Aorta (tissue), 5 donors: Measurements from ENCODE around the gene KNCN. TPM values are rescaled to one million over a fixed set of nuclear protein-coding genes. Genes with fewer than 3 reads are reported as not detected.

Source experiments
- ATAC-seq: fragments of 200-7000 bp; cut with Tn5 transposase; one replicate; pipeline ENCODE4 v1.9.1; 2022; ENCODE audit warnings: moderate library complexity; ENCODE audit not compliant: low FRiP score
- DNase-seq, 2 donors: peaks; one replicate each; pipeline ENCODE4 v3.0.0-alpha.2; 2020
- H3K27ac ChIP-seq, 2 donors: one replicate each; pipeline ENCODE4 v1.5.1; 2013; ENCODE audit warnings: low read length in 2 of 2, mild to moderate bottlenecking in 2 of 2, moderate library complexity in 2 of 2, control low read depth in 1 of 2, inconsistent platforms in 1 of 2, low read depth in 1 of 2
- H3K27me3 ChIP-seq, 2 donors: one replicate each; pipeline ENCODE4 v1.6.1; 2013; ENCODE audit warnings: control low read depth in 1 of 2, low read length in 1 of 2, mild to moderate bottlenecking in 1 of 2, moderate library complexity in 1 of 2; ENCODE audit not compliant: insufficient read depth in 2 of 2, control insufficient read depth in 1 of 2
- H3K36me3 ChIP-seq, 2 donors: one replicate each; pipeline ENCODE4 v1.6.1; 2013; ENCODE audit warnings: control low read depth in 1 of 2, low read length in 1 of 2, mild to moderate bottlenecking in 1 of 2; ENCODE audit not compliant: insufficient read depth in 2 of 2, control insufficient read depth in 1 of 2
- H3K4me1 ChIP-seq, 2 donors: one replicate each; pipeline ENCODE4 v1.6.1; 2013; ENCODE audit warnings: low read length in 2 of 2, control low read depth in 1 of 2, mild to moderate bottlenecking in 1 of 2, moderate library complexity in 1 of 2; ENCODE audit not compliant: insufficient read depth in 2 of 2, control insufficient read depth in 1 of 2
- H3K4me3 ChIP-seq, 2 donors: one replicate each; pipeline ENCODE4 v1.5.1; 2013; ENCODE audit warnings: low read length in 2 of 2, control low read depth in 1 of 2, mild to moderate bottlenecking in 1 of 2
- H3K9me3 ChIP-seq: one replicate; pipeline ENCODE4 v1.6.1; 2013; ENCODE audit warnings: mild to moderate bottlenecking, low read length; ENCODE audit not compliant: control insufficient read depth
- WGBS, 2 donors: extraction: QIAGEN DNeasy Blood & Tissue Kit; methylation state at CpG; one replicate each; pipeline ENCODE4 v1.1.7; 2013; 5-methylcytosine and 5-hydroxymethylcytosine counted together
- intact Hi-C, 2 donors: fragments of 100-400 bp; cut with DNase I; formaldehyde crosslinking; loops; one replicate each; pipeline versions ENCODE4 v1.14.2 to v1.15.0; 2022
- polyA plus RNA-seq, 2 donors: library from polyadenylated mRNA; stranded (reverse); fragments of 200-250 nt; gene quantifications; one replicate each; pipeline ENCODE4 v1.2.3, GENCODE V29; 2013
- total RNA-seq, 2 donors: library from RNA; stranded (reverse); fragmentation: NEBNext Ultra II Directional; extraction: Animal tissue kit (Norgen Biotek cat#: 25700); gene quantifications; one replicate each; pipeline ENCODE4 v1.2.1, GENCODE V29; 2021
- donor health status: healthy with polysubstance abuse.
- donor health status: Bipolar disorder and iron deficiency.
- donor health status: DM: no; HTN: no; CAD: no.
- donor health status: DM: no; HTN: no; CAD: no.
- donor health status: DM: yes; HTN: yes; CAD: no.

The KNCN gene
- total and polyA plus RNA-seq, 4 donors = 0.15 TPM; not detected in 3

DNA sequence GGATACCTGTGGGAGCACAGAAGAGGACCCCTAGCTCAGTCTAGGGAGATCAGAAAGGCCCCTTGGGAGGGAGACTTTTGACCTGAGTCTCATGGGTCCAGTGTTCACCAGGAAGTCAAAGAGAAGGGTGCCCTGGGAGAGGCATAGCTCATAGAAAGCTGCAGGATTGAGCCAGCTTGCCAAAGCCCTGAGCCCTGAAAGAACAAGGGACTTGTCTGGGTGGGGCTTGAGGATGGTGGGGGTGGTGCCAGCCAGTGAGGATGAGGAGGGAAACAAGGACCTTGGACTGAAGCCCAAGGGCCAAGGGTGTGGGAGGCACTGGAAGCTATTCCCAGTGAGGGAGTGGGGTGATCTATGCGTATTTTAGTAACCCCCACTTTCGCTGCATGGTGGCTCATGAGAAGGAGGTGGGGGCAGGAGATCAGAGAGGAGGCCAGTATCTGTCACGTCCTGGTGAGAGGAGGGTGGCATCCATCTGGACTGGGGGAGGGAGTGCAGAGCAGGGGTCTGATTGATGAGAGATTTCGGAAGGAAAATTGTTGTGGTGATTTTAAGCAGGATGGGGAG, 33.4 kb downstream of the KNCN start:
- no peaks in the 10 kb centered on the region for H3K27me3 ChIP-seq
- no peak overlapping the region for H3K27ac ChIP-seq
- H3K4me1 ChIP-seq = no peaks in the 10 kb centered on the region
- intact Hi-C loops = no loop called here
- H3K4me3 ChIP-seq = no peak overlapping the region
- 72 to 73% methylated on average over 4 of the region's 4 CpGs for WGBS, 2 donors
- H3K36me3 ChIP-seq = no peaks in the 10 kb centered on the region
- DNase-seq = no peak
- ATAC-seq = no peak
- no peaks in the 10 kb centered on the region for H3K9me3 ChIP-seq

DNA sequence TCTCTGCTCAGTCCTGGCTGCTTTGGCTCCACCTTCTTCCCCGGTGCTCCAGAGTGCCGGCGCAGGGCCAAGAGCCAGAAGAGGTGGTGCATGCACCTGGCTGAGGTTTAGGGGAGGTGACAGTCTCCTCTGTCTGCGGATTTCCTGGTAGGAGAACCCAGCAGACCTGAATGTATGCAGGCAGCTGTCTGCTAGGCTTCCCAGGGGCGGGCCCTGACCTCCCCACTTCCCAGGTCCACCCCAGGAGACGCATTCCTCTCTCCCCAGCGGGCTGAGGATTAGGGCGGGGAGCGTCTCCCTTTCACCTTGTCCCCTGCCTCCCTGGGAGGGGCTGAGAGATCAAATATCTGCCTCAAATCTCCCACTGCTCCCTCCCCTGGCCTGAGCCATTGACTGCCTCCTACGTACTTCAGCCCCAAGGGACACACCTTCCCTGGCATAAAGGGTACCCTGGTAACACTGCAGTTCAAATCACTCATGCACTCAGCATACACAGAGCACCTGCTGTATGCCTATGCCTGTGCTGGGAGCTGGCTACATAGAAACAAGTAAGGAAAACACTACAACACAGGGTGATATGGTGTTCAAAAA, 34.3 kb downstream of the KNCN start:
- no peak overlapping the region for H3K4me3 ChIP-seq
- peak in 1 of 2 donors; percentile 63 for DNase-seq
- no peaks in the 10 kb centered on the region for H3K27me3 ChIP-seq
- 28 to 35% methylated on average over 10 of the region's 10 CpGs for whole genome bisulfite sequencing, 2 donors
- intact Hi-C loops = no loop called here
- no peak overlapping the region for H3K27ac ChIP-seq
- no peaks in the 10 kb centered on the region for H3K4me1 ChIP-seq
- ATAC-seq = no peak
- no peaks in the 10 kb centered on the region for H3K36me3 ChIP-seq
- H3K9me3 ChIP-seq = no peaks in the 10 kb centered on the region

DNA sequence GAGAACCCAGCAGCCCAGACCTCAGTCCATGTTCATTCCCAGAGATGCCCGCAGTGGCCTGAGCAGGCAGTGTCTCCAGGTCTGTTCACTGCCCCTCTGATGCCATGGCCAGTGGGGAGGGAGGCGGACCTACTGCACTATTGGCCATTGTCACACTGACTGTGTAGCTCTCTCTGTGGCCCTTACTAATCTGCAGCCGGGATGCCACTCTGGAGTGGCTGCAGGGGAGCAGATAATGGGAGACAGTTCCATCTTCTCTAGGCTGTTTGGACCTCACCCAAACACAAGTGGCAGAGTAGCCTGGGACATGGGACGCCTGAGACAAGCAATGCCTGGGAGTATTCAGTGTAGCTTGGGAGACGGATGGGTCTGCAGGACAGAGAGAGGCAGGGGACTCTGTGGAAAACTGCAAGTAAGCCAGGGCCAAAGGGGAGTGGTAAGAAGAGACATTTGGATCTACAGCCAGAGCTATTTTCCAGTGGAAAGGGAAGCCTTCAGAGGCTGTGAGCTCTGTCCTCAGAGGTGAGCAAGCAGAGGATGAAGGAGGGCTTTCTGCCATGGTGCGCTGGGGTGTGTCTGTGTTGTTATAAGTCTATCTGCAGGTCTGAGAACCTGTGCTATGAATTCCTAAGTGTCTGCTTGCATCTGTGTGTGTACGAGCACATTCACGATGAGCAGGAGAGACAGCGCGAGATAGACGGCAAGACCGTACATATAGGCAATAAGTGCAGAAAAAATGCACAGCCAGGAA, 35.1 kb downstream of the KNCN start:
- Histone ChIP-seq H3K36me3 (no peaks in the 10 kb centered on the region), H3K4me1 (no peaks in the 10 kb centered on the region), H3K27me3 (no peaks in the 10 kb centered on the region), H3K4me3 (no peak overlapping the region), H3K27ac (no peak overlapping the region), H3K9me3 (no peaks in the 10 kb centered on the region)
- intact Hi-C loops = no loop called here
- ATAC-seq (no peak), DNase-seq (peak in 1 of 2 donors; percentile 60)
- WGBS, 2 donors = 72 to 76% methylated on average over 12 of the region's 12 CpGs

- ATAC-seq (no peak), DNase-seq (peak in 1 of 2 donors; percentile 52)
- Histone ChIP-seq H3K36me3 (no peaks in the 10 kb centered on the region), H3K27ac (no peak overlapping the region), H3K27me3 (no peaks in the 10 kb centered on the region), H3K9me3 (no peaks in the 10 kb centered on the region), H3K4me3 (no peak overlapping the region), H3K4me1 (no peaks in the 10 kb centered on the region)
- 93 to 98% methylated on average over 6 of the region's 6 CpGs for WGBS, 2 donors
- intact Hi-C loops = no loop called here
These were observed 35.9 kb downstream of the KNCN start for GRCh38 chr1:46515576-46515975.

- H3K36me3 ChIP-seq = no peaks in the 10 kb centered on the region
- H3K27ac ChIP-seq = no peak overlapping the region
- 72 to 79% methylated on average over 5 of the region's 5 CpGs for WGBS, 2 donors
- no peaks in the 10 kb centered on the region for H3K4me1 ChIP-seq
- DNase-seq = peak in 1 of 2 donors; percentile 30
- no peaks in the 10 kb centered on the region for H3K9me3 ChIP-seq
- no peak overlapping the region for H3K4me3 ChIP-seq
- no peak for ATAC-seq
- no peaks in the 10 kb centered on the region for H3K27me3 ChIP-seq
- intact Hi-C loops = no loop called here
These were observed 37.9 kb downstream of the KNCN start for GRCh38 chr1:46513536-46513935.

- DNase-seq = peak in 1 of 2 donors; percentile 44
- Histone ChIP-seq H3K9me3 (no peaks in the 10 kb centered on the region), H3K27ac (no peak overlapping the region), H3K4me3 (no peak overlapping the region), H3K27me3 (no peaks in the 10 kb centered on the region), H3K4me1 (no peaks in the 10 kb centered on the region), H3K36me3 (no peaks in the 10 kb centered on the region)
- 75 to 81% methylated on average over 6 of the region's 6 CpGs for WGBS, 2 donors
- intact Hi-C loops = no loop called here
- ATAC-seq = no peak
These were observed 38.7 kb downstream of the KNCN start for GRCh38 chr1:46512792-46513190.

- Histone ChIP-seq H3K4me1 (no peaks in the 10 kb centered on the region), H3K9me3 (no peaks in the 10 kb centered on the region), H3K36me3 (no peaks in the 10 kb centered on the region), H3K4me3 (no peak overlapping the region), H3K27me3 (no peaks in the 10 kb centered on the region), H3K27ac (no peak overlapping the region)
- intact Hi-C loops = no loop called here
- WGBS, 2 donors = 84 to 86% methylated on average over 23 of the region's 23 CpGs
- DNase-seq (peak in 1 of 2 donors; percentile 61), ATAC-seq (no peak)
These were observed 39.2 kb downstream of the KNCN start for GRCh38 chr1:46512135-46512791.

DNA sequence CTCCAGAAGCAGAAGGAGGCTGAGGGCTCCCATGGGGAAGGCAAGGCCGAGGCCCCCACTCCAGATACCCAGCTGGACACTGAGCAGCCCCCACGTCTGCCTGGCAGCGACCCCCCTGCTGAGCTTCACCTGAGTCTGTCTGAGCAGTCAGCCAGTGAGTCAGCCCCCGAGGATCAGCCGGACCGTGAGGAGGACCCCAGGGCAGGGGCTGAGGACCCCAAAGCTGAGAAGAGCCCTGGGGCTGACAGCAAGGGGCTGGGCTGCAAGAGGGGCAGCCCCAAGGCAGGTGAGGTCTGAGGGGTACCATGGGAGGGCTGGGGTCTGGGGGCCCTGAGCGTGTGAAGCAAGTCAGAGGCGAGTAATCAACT, 40.5 kb downstream of the KNCN start:
- no peak overlapping the region for H3K27ac ChIP-seq
- H3K9me3 ChIP-seq = no peaks in the 10 kb centered on the region
- intact Hi-C loops = no loop called here
- no peaks in the 10 kb centered on the region for H3K4me1 ChIP-seq
- DNase-seq = no peak
- H3K4me3 ChIP-seq = no peak overlapping the region
- no peaks in the 10 kb centered on the region for H3K27me3 ChIP-seq
- WGBS, 2 donors = 79 to 86% methylated on average over 8 of the region's 8 CpGs
- no peak for ATAC-seq
- H3K36me3 ChIP-seq = no peaks in the 10 kb centered on the region
